22Rv1 (cell line): ENCODE measurements around the gene DEPDC1.

ENCODE experiments used
- H3K27ac ChIP-seq: fragments of 450-650 bp; 2 replicates; pipeline ENCODE4 v1.5.1; 2017
- CTCF ChIP-seq: fragments of 450-650 bp; IDR thresholded peaks from 2 replicates; pipeline ENCODE4 v1.5.1; 2017; ENCODE audit warnings: mild to moderate bottlenecking
- ZFX ChIP-seq: fragments of 450-650 bp; IDR thresholded peaks from 2 replicates; pipeline ENCODE4 v1.6.1; 2017; ENCODE audit warnings: antibody characterized with exemption, borderline replicate concordance

The DEPDC1 gene

GRCh38 chr1:68454534-68454933 is 42.3 kb downstream of the DEPDC1 start:
- H3K27ac ChIP-seq = no peak overlapping the region
- TF ChIP-seq ZFX (no peak), CTCF (no peak)

DNA sequence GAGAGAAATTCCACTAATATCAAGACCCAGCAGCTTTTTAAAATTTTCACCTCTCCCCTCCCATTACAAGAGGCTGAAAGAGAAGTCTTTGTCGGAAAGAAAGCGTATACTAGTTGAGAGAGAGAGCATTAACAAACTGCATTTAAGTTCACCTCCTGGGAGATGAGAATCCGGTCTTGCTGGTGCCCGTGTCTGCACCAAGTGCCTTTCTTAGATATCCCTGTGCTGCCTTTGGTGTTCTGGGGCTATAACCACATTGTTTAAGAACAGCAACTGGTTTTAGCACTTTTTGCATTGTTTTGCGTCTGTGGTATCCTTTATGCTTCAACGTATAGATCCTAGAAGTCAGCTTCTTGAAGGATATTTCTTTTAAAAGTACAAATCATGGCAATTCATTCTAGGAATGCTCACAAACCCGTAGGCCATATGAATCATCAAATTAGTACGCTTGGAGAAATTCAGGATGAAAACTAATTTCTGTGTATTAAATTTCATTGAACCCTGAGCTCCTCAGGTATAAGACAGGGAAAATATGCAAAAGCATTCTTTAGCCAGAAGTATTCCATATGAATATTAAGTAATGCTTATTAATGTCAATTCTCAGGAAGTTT is 43.7 kb downstream of the DEPDC1 start:
- no peak overlapping the region for H3K27ac ChIP-seq
- TF ChIP-seq ZFX = no peak
- TF ChIP-seq CTCF = no peak

GRCh38 chr1:68449901-68450300 is 47.0 kb downstream of the DEPDC1 start, which contains the start of gene RPE65:
TSS of gene RPE65 (minus strand) at chr1:68449954. CDS start at chr1:68449905, 49 bp downstream.
- TF ChIP-seq ZFX (no peak), CTCF (no peak)
- no peak within 1 kb of the TSS for H3K27ac ChIP-seq

DNA sequence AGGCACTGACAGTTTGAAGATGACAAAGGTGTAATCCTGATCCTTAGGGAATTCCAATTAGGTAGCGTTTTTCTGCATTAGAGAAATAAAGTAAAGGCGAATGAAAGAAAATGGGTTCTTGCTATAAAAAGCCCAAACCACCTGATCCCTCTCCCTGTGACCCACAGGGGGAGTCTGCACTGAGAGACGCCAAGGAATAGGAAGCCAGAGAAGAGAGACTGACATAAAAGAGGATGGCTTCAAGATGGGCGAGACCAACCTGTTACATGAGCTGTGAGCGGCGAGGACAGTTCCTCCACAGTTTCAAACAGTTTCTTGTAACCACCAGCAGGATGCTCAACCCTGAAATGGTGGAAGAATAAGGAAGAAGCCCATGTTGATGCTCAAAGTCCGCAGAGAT is 48.5 kb downstream of the DEPDC1 start:
- H3K27ac ChIP-seq = no peak overlapping the region
- TF ChIP-seq ZFX (no peak), CTCF (no peak)

GRCh38 chr1:68445709-68446108 is 51.2 kb downstream of the DEPDC1 start:
- no peak overlapping the region for H3K27ac ChIP-seq
- no peak for TF ChIP-seq CTCF
- no peak for TF ChIP-seq ZFX

GRCh38 chr1:68442822-68443556 is 53.9 kb downstream of the DEPDC1 start:
- H3K27ac ChIP-seq = no peak overlapping the region
- TF ChIP-seq ZFX (no peak), CTCF (peak; percentile 82)

DNA sequence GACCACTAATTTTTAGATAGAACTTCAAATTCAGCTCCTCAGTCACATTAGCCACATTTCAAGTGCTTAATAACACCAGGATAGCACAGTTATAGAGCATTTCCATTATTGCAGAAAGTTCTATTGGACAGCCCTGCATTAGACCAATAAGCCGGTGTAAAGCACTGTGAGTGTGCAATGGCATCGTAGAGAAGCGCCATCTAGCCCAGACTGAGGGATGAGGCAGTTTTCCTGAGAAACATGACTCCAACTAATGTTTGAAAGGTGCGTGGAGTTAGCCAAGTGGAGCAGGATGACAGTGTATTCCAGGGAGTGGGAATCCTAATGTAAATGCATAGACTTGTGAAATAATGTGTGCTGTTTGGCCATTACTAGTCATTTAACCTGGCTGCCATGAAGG is 54.9 kb downstream of the DEPDC1 start:
- no peak overlapping the region for H3K27ac ChIP-seq
- TF ChIP-seq ZFX (no peak), CTCF (no peak)
